HG02885 (cell line): ENCODE measurements around the gene PTPRO.
"Not testable (repeated sequence)": the region's sequence is repeated elsewhere in the genome, so short reads cannot be mapped to it uniquely, and the experiment has no call there.

Experiments
- ATAC-seq: cut with Tn5 transposase; IDR thresholded peaks from one replicate; pipeline ENCODE4 v1.9.1; 2021; ENCODE audit warnings: mild to moderate bottlenecking; ENCODE audit not compliant: unreplicated experiment, poor library complexity

PTPRO gene

GRCh38 chr12:15592934-15593333 lies 270.6 kb downstream of the PTPRO start:
- ATAC-seq: no peak

- ATAC-seq: no peak
Observed at GRCh38 chr12:15596174-15596573, 273.9 kb downstream of the PTPRO start.

- ATAC-seq: no peak
Observed at GRCh38 chr12:15597125-15597830, 275.0 kb downstream of the PTPRO start.

GRCh38 chr12:15599266-15600037 lies 277.1 kb downstream of the PTPRO start:
- no peak for ATAC-seq

GRCh38 chr12:15600223-15600935 lies 278.1 kb downstream of the PTPRO start:
- ATAC-seq: no peak

GRCh38 chr12:15601210-15601800 lies 279.0 kb downstream of the PTPRO start:
- ATAC-seq: no peak

GRCh38 chr12:15602051-15602672 lies 279.9 kb downstream of the PTPRO start:
- ATAC-seq: no peak

GRCh38 chr12:15603474-15604085 lies 281.3 kb downstream of the PTPRO start:
- no peak for ATAC-seq

- ATAC-seq: no peak
Observed at GRCh38 chr12:15605881-15606590, 283.7 kb downstream of the PTPRO start.

- ATAC-seq: no peak
Observed at GRCh38 chr12:15608406-15608805, 286.1 kb downstream of the PTPRO start.

- no peak for ATAC-seq
Observed at GRCh38 chr12:15608941-15609340, 286.6 kb downstream of the PTPRO start.

- ATAC-seq: no peak
Observed at GRCh38 chr12:15613981-15614380, 291.7 kb downstream of the PTPRO start.

- not testable (repeated sequence) for ATAC-seq
Observed at GRCh38 chr12:15616495-15616894, 294.2 kb downstream of the PTPRO start.

- ATAC-seq: no peak
Observed at GRCh38 chr12:15620741-15621539, 298.6 kb downstream of the PTPRO start.

GRCh38 chr12:15625075-15625474 lies 302.8 kb downstream of the PTPRO start:
- ATAC-seq: no peak

GRCh38 chr12:15627995-15628945 lies 306.0 kb downstream of the PTPRO start:
- no peak for ATAC-seq

- ATAC-seq: no peak
Observed at GRCh38 chr12:15629108-15629507, 306.8 kb downstream of the PTPRO start.
